Activated T-helper 2 cell treated with anti-CD3 and anti-CD28 coated beads, Interferon-gamma antibody, Interleukin-2, Interleukin-4, amounts not matched to agents 10 μg/mL and 5 μg/mL and 100 μg/mL, durations not matched to agents 14 hours and 24 hours and 36 hours (primary cell): ENCODE results near the gene SLC35E4. TPM values are rescaled to one million over a fixed set of nuclear protein-coding genes. Genes with fewer than 3 reads are reported as not detected.
"Not testable (repeated sequence)": the region's sequence is repeated elsewhere in the genome, so short reads cannot be mapped to it uniquely, and the experiment has no call there.

Source experiments
- DNase-seq: peaks from one replicate; pipeline ENCODE4 v3.0.0; 2021; ENCODE audit warnings: low spot score
- H3K27ac Mint-ChIP-seq: one replicate; pipeline ENCODE4 v1.8.0; 2021; ENCODE audit warnings: mixed read lengths
- H3K27me3 Mint-ChIP-seq: one replicate; pipeline ENCODE4 v1.8.0; 2021; ENCODE audit warnings: low read depth, mixed read lengths
- H3K36me3 Mint-ChIP-seq: one replicate; pipeline ENCODE4 v1.8.0; 2021; ENCODE audit warnings: low read depth, mixed read lengths
- H3K4me1 Mint-ChIP-seq: one replicate; pipeline ENCODE4 v1.8.0; 2021; ENCODE audit warnings: low read depth, mixed read lengths
- H3K4me3 Mint-ChIP-seq: one replicate; pipeline ENCODE4 v1.8.0; 2021; ENCODE audit warnings: low read depth, mild to moderate bottlenecking, moderate library complexity, mixed read lengths
- H3K9me3 Mint-ChIP-seq: one replicate; pipeline ENCODE4 v1.8.0; 2021; ENCODE audit warnings: mixed read lengths
- intact Hi-C: fragments of 100-400 bp; cut with micrococcal nuclease; formaldehyde crosslinking; loops from one replicate; pipeline ENCODE4 v1.15.1; 2023
- total RNA-seq: library from RNA; stranded (reverse); gene quantifications from 2 replicates; pipeline ENCODE4 v1.2.3, GENCODE V29; 2022

The SLC35E4 gene
- total RNA-seq, 1 donor from 2014 or later: 8.3 TPM

- intact Hi-C loops: loop anchor here (1.0 kb wide), 2 partner anchors 18 to 33 kb away; no protein-coding TSS in a partner anchor
- Mint-ChIP-seq H3K27me3 (peaks cover 7% of the 10 kb centered on the region), H3K36me3 (peaks cover 15% of the 10 kb centered on the region)
These were observed 32.2 kb downstream of the SLC35E4 start, which contains the start of gene DUSP18 for GRCh38 chr22:30667494-30668385. DUSP18 (minus strand) TSS chr22:30667875; CDS start chr22:30664003, 3,872 bp downstream.

GRCh38 chr22:30668386-30668710 lies 32.8 kb downstream of the SLC35E4 start:
- H3K27me3 Mint-ChIP-seq: peaks cover 7% of the 10 kb centered on the region
- H3K9me3 Mint-ChIP-seq: no peaks in the 10 kb centered on the region
- peak overlapping the region; percentile 87 for H3K4me3 Mint-ChIP-seq
- no peak for DNase-seq
- H3K4me1 Mint-ChIP-seq: peaks cover 16% of the 10 kb centered on the region
- no peak overlapping the region for H3K27ac Mint-ChIP-seq
- intact Hi-C loops: no loop called here
- peaks cover 9% of the 10 kb centered on the region for H3K36me3 Mint-ChIP-seq

More at GRCh38 chr22:30667494-30668385, 32.2 kb downstream of the SLC35E4 start, which contains the start of gene DUSP18:
- Mint-ChIP-seq H3K27ac (peak within 1 kb of the TSS; percentile 72), H3K9me3 (no peaks in the 10 kb centered on the region), H3K4me3 (peak within 1 kb of the TSS; percentile 87), H3K4me1 (peaks cover 16% of the 10 kb centered on the region)
- peak; percentile 91 for DNase-seq

GRCh38 chr22:30671071-30671470 lies 35.5 kb downstream of the SLC35E4 start:
- Mint-ChIP-seq H3K27me3 (peaks cover 11% of the 10 kb centered on the region), H3K36me3 (no peaks in the 10 kb centered on the region), H3K4me3 (no peak overlapping the region), H3K27ac (no peak overlapping the region), H3K4me1 (peaks cover 12% of the 10 kb centered on the region), H3K9me3 (no peaks in the 10 kb centered on the region)
- no peak for DNase-seq
- intact Hi-C loops: no loop called here

GRCh38 chr22:30673136-30673535 lies 37.6 kb downstream of the SLC35E4 start:
- Mint-ChIP-seq H3K9me3 (no peaks in the 10 kb centered on the region), H3K4me3 (no peak overlapping the region), H3K27ac (no peak overlapping the region), H3K4me1 (peaks cover 4% of the 10 kb centered on the region), H3K27me3 (peaks cover 27% of the 10 kb centered on the region), H3K36me3 (no peaks in the 10 kb centered on the region)
- no peak for DNase-seq
- intact Hi-C loops: no loop called here

- H3K9me3 Mint-ChIP-seq: no peaks in the 10 kb centered on the region
- no peak overlapping the region for H3K27ac Mint-ChIP-seq
- H3K4me1 Mint-ChIP-seq: no peaks in the 10 kb centered on the region
- H3K4me3 Mint-ChIP-seq: no peak overlapping the region
- no peak for DNase-seq
- H3K27me3 Mint-ChIP-seq: peaks cover 30% of the 10 kb centered on the region
- no peaks in the 10 kb centered on the region for H3K36me3 Mint-ChIP-seq
- intact Hi-C loops: no loop called here
These were observed 38.9 kb downstream of the SLC35E4 start for GRCh38 chr22:30674482-30674881.

GRCh38 chr22:30675436-30675835 lies 39.9 kb downstream of the SLC35E4 start:
- H3K9me3 Mint-ChIP-seq: no peaks in the 10 kb centered on the region
- no peak for DNase-seq
- H3K36me3 Mint-ChIP-seq: no peaks in the 10 kb centered on the region
- H3K27ac Mint-ChIP-seq: no peak overlapping the region
- no peaks in the 10 kb centered on the region for H3K4me1 Mint-ChIP-seq
- intact Hi-C loops: no loop called here
- H3K4me3 Mint-ChIP-seq: no peak overlapping the region
- peaks cover 31% of the 10 kb centered on the region for H3K27me3 Mint-ChIP-seq

- H3K27me3 Mint-ChIP-seq: peaks cover 31% of the 10 kb centered on the region
- intact Hi-C loops: not testable (repeated sequence)
These were observed 41.0 kb downstream of the SLC35E4 start for GRCh38 chr22:30676565-30676964.

GRCh38 chr22:30679895-30680690 lies 44.5 kb downstream of the SLC35E4 start:
- H3K4me1 Mint-ChIP-seq, H3K9me3 Mint-ChIP-seq, DNase-seq, H3K36me3 Mint-ChIP-seq, H3K4me3 Mint-ChIP-seq, intact Hi-C loops, H3K27ac Mint-ChIP-seq: not testable (repeated sequence)
- H3K27me3 Mint-ChIP-seq: peaks cover 31% of the 10 kb centered on the region

More at GRCh38 chr22:30676565-30676964, 41.0 kb downstream of the SLC35E4 start:
- DNase-seq, H3K9me3 Mint-ChIP-seq, H3K4me1 Mint-ChIP-seq, H3K4me3 Mint-ChIP-seq, H3K27ac Mint-ChIP-seq, H3K36me3 Mint-ChIP-seq: not testable (repeated sequence)

GRCh38 chr22:30680991-30681770 lies 45.6 kb downstream of the SLC35E4 start:
- no peaks in the 10 kb centered on the region for H3K4me1 Mint-ChIP-seq
- no peak overlapping the region for H3K27ac Mint-ChIP-seq
- peaks cover 25% of the 10 kb centered on the region for H3K27me3 Mint-ChIP-seq
- H3K9me3 Mint-ChIP-seq: no peaks in the 10 kb centered on the region
- no peak for DNase-seq
- H3K36me3 Mint-ChIP-seq: no peaks in the 10 kb centered on the region
- intact Hi-C loops: no loop called here
- H3K4me3 Mint-ChIP-seq: no peak overlapping the region

- no peak for DNase-seq
- Mint-ChIP-seq H3K4me3 (no peak overlapping the region), H3K4me1 (no peaks in the 10 kb centered on the region), H3K27me3 (peaks cover 22% of the 10 kb centered on the region), H3K9me3 (no peaks in the 10 kb centered on the region), H3K27ac (no peak overlapping the region), H3K36me3 (no peaks in the 10 kb centered on the region)
- intact Hi-C loops: no loop called here
These were observed 46.2 kb downstream of the SLC35E4 start for GRCh38 chr22:30681831-30682230.

GRCh38 chr22:30685178-30685577 lies 49.6 kb downstream of the SLC35E4 start:
- DNase-seq: no peak
- intact Hi-C loops: no loop called here
- no peak overlapping the region for H3K4me3 Mint-ChIP-seq
- no peak overlapping the region for H3K27ac Mint-ChIP-seq
- no peaks in the 10 kb centered on the region for H3K9me3 Mint-ChIP-seq
- H3K27me3 Mint-ChIP-seq: no peaks in the 10 kb centered on the region
- no peaks in the 10 kb centered on the region for H3K36me3 Mint-ChIP-seq
- H3K4me1 Mint-ChIP-seq: no peaks in the 10 kb centered on the region

- Mint-ChIP-seq H3K4me3 (no peak overlapping the region), H3K9me3 (no peaks in the 10 kb centered on the region), H3K36me3 (no peaks in the 10 kb centered on the region), H3K27me3 (peaks cover 1% of the 10 kb centered on the region), H3K27ac (no peak overlapping the region), H3K4me1 (no peaks in the 10 kb centered on the region)
- DNase-seq: no peak
- intact Hi-C loops: no loop called here
These were observed 51.8 kb downstream of the SLC35E4 start for GRCh38 chr22:30687358-30687757.
